ENCODE results near the gene GPRC5C.

Gene GPRC5C

DNA sequence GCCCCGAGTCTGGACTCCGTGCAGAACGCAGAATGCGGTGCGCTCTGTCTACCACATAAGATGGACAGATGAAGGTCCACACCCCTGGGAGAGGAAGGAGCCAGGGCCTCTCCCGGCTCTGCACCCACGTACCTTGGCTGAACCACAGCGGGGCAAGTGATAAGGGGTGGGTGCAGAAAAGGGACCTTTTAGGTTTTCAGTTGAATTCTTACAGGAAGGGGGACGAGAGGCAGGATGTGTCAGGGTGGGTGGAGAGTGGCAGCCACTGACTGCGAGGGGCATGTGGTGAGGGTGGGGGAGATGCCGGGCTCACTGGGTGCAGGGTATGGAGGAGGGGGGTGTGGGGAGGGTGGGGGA lies 34.9 kb downstream of the GPRC5C start:
- no peak overlapping the region for H3K27ac ChIP-seq
- TF ChIP-seq, protein P1, sequence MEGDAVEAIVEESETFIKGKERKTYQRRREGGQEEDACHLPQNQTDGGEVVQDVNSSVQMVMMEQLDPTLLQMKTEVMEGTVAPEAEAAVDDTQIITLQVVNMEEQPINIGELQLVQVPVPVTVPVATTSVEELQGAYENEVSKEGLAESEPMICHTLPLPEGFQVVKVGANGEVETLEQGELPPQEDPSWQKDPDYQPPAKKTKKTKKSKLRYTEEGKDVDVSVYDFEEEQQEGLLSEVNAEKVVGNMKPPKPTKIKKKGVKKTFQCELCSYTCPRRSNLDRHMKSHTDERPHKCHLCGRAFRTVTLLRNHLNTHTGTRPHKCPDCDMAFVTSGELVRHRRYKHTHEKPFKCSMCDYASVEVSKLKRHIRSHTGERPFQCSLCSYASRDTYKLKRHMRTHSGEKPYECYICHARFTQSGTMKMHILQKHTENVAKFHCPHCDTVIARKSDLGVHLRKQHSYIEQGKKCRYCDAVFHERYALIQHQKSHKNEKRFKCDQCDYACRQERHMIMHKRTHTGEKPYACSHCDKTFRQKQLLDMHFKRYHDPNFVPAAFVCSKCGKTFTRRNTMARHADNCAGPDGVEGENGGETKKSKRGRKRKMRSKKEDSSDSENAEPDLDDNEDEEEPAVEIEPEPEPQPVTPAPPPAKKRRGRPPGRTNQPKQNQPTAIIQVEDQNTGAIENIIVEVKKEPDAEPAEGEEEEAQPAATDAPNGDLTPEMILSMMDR (conservative IDR thresholded peaks at IDR 0.05), result no peak

DNA sequence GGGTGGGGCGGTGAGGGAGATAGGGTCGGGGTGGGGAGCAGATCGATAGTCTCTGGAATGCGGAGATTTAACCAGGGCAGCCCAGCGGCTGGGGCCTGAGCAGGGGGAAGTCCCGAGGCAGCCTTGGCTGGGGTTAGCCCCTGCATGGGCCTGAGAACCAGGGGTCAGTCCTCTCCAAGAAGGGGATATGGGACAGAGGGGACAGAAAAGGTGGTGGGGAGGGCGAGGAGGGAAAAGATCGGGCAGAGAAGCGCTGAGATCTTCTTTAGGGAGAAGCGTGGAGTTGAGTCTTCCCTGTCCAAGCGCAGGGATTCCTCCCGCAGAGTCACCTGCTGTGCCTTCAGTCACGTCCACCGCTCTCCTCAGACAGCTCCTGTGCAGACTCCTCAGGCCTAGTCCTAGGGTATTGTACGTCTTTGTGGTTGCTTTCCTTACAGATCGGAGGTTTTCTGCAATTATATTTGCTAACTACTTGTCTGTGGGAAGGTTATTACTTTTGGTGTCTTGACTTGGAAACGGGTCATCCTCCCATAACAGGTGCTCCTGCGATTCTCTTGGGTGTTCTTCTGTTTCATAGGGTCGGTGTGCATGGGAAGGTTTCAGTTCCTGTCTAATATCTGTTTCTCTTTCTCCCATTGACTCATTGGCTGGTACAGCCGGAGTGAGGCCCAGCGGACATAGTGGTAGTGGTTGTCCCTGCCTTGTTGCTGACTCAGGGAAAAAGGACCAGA lies 35.5 kb downstream of the GPRC5C start:
- TF ChIP-seq, protein P1 (conservative IDR thresholded peaks at IDR 0.05), result no peak
- no peak overlapping the region for H3K27ac ChIP-seq

DNA sequence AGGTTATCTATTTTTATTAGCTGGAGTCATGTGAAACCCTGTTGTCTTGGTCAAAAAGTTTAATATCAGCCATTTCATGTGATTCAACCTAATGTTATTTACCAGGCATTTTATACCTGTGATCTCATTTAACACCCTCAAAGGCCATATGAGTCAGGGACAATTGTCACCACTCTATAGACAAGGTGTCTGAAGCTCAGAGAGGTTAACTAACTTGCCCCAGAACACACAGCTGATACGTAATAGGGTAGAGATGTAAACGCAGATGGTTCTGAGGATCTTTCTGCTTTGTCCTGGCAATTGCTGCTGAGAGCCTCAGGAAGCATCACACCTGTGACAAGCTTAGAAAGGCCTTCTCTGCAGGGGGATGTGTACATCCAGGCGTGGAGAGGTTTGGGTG lies 39.5 kb downstream of the GPRC5C start:
- TF ChIP-seq, protein P1 (conservative IDR thresholded peaks at IDR 0.05), result no peak
- H3K27ac ChIP-seq, result no peak overlapping the region

DNA sequence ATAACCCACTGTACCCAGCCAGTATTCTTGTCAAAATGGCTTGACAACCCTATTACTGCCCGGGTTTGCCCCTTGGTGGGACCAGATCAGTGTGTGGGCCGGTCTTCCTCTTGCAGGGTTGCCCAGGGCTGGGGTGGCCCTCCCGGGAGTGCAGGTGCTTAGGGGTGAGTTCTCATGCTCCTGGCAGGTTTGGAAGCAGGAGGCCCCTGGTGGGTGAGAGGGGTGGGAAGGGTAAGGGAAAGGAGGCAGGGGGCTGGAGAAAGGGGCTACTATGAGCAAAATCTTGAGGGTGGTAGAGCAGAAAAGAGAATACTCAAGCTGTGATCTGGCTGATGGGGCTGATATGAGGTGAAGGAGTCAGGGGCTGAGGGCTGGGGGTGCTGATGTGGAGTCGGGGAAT lies 41.0 kb downstream of the GPRC5C start:
- H3K27ac ChIP-seq, result no peak overlapping the region
- TF ChIP-seq, protein P1 (conservative IDR thresholded peaks at IDR 0.05), result no peak

DNA sequence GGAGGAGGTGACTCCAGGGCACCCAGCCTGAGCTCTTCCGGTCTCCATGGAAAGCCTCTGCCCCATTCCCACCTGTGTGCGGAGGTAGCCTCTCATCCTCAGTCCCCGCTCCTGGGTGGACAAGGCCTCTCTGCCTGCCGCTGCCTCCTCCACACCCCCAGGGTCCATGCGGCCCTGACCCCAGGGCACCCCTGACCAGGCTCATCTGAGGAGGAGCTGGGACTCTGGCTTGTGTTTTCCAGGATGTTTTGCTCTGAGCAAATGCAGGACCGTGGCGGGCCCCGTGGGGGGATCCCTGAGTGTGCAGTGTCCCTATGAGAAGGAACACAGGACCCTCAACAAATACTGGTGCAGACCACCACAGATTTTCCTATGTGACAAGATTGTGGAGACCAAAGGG lies 41.4 kb downstream of the GPRC5C start:
- no peak overlapping the region for H3K27ac ChIP-seq
- TF ChIP-seq, protein P1 (conservative IDR thresholded peaks at IDR 0.05), result no peak

DNA sequence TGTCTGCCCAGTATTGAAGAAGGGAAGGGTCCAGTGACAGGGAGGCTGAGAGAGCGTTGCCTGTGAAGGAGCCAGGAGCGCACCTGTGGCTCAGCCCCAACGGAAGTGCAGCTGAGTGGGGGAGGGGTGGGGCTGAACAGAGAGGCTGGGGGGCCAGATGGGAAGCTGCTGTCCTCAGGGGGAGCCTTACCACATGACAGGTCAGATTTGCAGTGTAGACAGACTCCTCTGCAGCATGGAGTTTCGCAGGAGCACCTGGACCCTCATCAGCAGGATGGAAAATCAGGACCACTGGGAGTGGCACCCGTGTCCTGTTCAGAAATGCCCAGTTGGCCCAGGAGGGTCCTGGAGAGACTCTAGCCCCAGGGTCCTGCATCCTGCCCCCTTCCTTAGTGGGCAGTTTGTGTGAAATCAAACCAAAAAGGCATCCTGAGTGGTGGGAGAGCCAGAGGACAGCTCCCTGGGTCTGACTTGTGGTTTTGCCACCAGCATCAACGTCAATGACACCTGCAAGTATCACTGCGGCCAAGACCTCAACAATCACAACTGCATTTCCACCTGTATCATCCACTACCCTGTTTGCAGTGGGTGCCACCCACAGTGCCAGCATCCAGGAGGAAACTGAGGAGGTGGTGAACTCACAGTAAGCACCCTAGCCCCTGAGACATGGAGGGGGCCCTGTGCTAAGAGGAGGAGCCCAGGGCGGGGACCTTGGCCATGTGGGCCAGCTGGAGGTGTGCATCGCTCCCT lies 42.3 kb downstream of the GPRC5C start:
- TF ChIP-seq, protein P1 (conservative IDR thresholded peaks at IDR 0.05), result no peak

DNA sequence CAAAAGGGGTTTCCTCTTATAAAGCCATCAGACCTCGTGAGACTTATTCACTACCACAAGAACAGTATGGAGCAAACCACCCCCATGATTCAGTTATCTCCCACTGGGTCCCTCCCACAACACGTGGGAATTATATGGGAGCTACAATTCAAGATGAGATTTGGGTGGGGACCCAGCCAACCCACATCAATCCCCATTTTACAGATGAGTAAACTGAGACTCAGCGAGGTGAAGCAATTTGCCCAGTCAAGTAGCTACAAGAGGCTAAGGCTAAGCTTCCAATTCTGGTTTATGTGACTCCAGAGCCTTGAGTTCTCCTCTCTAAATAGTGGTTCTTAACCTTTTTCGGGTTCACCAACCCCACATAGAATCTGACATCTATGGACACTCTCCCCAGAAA lies 43.3 kb downstream of the GPRC5C start:
- H3K27ac ChIP-seq, result no peak overlapping the region
- TF ChIP-seq, protein P1 (conservative IDR thresholded peaks at IDR 0.05), result no peak

More for the DNA sequence above, 42.3 kb downstream of the GPRC5C start:
- H3K27ac ChIP-seq, result no peak overlapping the region

Measured in VCaP (cell line).